Stomach (tissue), 4 donors: ENCODE results near the gene CLCA2.
"Not testable (repeated sequence)": the region's sequence is repeated elsewhere in the genome, so short reads cannot be mapped to it uniquely, and the experiment has no call there.

ENCODE experiments used
- CTCF ChIP-seq, 7 experiments: fragments of 450-650 bp in 4 of 7; fragments of 200-600 bp in 3 of 7; sonication (generic) in 3 of 7; IDR thresholded peaks; one replicate each; pipeline ENCODE4 v1.5.1; 2016 to 2019; ENCODE audit warnings: antibody characterized with exemption in 7 of 7, control low read depth in 2 of 7, mild to moderate bottlenecking in 1 of 7
- EP300 ChIP-seq: sonication (generic); formaldehyde crosslinking; IDR thresholded peaks from one replicate; pipeline ENCODE4 v1.6.1; 2017; ENCODE audit warnings: antibody characterized with exemption
- POLR2AphosphoS5 ChIP-seq, 3 donors: sonication (generic); formaldehyde crosslinking; IDR thresholded peaks; one replicate each; pipeline ENCODE4 v1.6.1; 2016; ENCODE audit warnings: antibody characterized with exemption in 3 of 3

- not testable (repeated sequence) for TF ChIP-seq EP300; POLR2AphosphoS5 (IDR thresholded peaks at IDR 0.05)
- TF ChIP-seq CTCF (IDR thresholded peaks at IDR 0.05), result peak in 3 of 7 experiments; percentile 15 to 45 (median 34)
Measured at GRCh38 chr1:86502125-86502646, 78.2 kb downstream of the CLCA2 start.
